Sigmoid colon (tissue), 7 donors: ENCODE measurements around the gene YWHAB. TPM values are rescaled to one million over a fixed set of nuclear protein-coding genes. Genes with fewer than 3 reads are reported as not detected.

ENCODE experiments used
- DNase-seq: peaks from one replicate; pipeline ENCODE4 v3.0.0-alpha.2; 2019
- H3K27ac ChIP-seq, 4 donors: fragments of 200-600 bp; sonication (generic); one replicate each; pipeline ENCODE4 v1.5.1; 2016 to 2019; ENCODE audit warnings: mild to moderate bottlenecking in 1 of 4
- H3K27me3 ChIP-seq, 3 donors: fragments of 200-600 bp; sonication (generic); one replicate each; pipeline ENCODE4 v1.5.1; 2019; ENCODE audit warnings: mild to moderate bottlenecking in 1 of 3
- H3K36me3 ChIP-seq, 4 donors: fragments of 200-600 bp; sonication (generic); one replicate each; pipeline ENCODE4 v1.5.1; 2016 to 2019
- H3K4me1 ChIP-seq, 4 donors: fragments of 200-600 bp; sonication (generic); one replicate each; pipeline ENCODE4 v1.5.1; 2017 to 2019
- H3K4me3 ChIP-seq, 4 donors: fragments of 200-600 bp; sonication (generic); one replicate each; pipeline ENCODE4 v1.5.1; 2017 to 2019; ENCODE audit warnings: mild to moderate bottlenecking in 2 of 4, moderate library complexity in 1 of 4
- H3K9me3 ChIP-seq, 4 donors: fragments of 200-600 bp in 3 of 4; sonication (generic) in 3 of 4; one replicate each; pipeline versions ENCODE4 v1.5.1 to v1.6.1; 2013 to 2019
- EP300 ChIP-seq, 4 donors: sonication (generic); formaldehyde crosslinking; IDR thresholded peaks; one replicate each; pipeline ENCODE4 v1.6.1; 2017; ENCODE audit warnings: antibody characterized with exemption in 4 of 4
- POLR2A ChIP-seq, 2 donors: fragments of 450-650 bp; IDR thresholded peaks; one replicate each; pipeline ENCODE4 v1.6.1; 2016; ENCODE audit warnings: antibody characterized with exemption in 2 of 2, mild to moderate bottlenecking in 2 of 2, moderate library complexity in 2 of 2
- POLR2AphosphoS5 ChIP-seq, 4 donors: sonication (generic); formaldehyde crosslinking; IDR thresholded peaks; one replicate each; pipeline ENCODE4 v1.6.1; 2017; ENCODE audit warnings: antibody characterized with exemption in 4 of 4
- WGBS, 2 donors: extraction: QIAGEN DNeasy Blood & Tissue Kit; methylation state at CpG; one replicate each; pipeline ENCODE4 v1.1.7; 2013; 5-methylcytosine and 5-hydroxymethylcytosine counted together
- intact Hi-C: fragments of 100-400 bp; cut with DNase I; formaldehyde crosslinking; loops from one replicate; pipeline ENCODE4 v1.15.1; 2023
- polyA plus RNA-seq, 3 donors: library from polyadenylated mRNA; stranded (reverse); fragments of 200-250 nt; gene quantifications; one replicate each; pipeline ENCODE4 v1.2.3, GENCODE V29; 2013
- total RNA-seq, 4 donors: library from RNA; depleted of rRNA; stranded (reverse); fragments of >200 nt; gene quantifications; one replicate each; pipeline ENCODE4 v1.1.0, GENCODE V29; 2016
- TF ChIP-seq, protein P1 (sequence below), 4 experiments: fragments of 450-650 bp in 3 of 4; fragments of 200-600 bp in 1 of 4; IDR thresholded peaks; one replicate each; pipeline ENCODE4 v1.5.1; 2016 to 2019; ENCODE audit warnings: antibody characterized with exemption in 4 of 4, mild to moderate bottlenecking in 3 of 4, moderate library complexity in 2 of 4
- donor health status: healthy with polysubstance abuse.
- donor health status: Bipolar disorder and iron deficiency.
- donor health status: healthy.

The YWHAB gene
- total and polyA plus RNA-seq, 7 donors: 80.3 to 214 (median 110) TPM

DNA sequence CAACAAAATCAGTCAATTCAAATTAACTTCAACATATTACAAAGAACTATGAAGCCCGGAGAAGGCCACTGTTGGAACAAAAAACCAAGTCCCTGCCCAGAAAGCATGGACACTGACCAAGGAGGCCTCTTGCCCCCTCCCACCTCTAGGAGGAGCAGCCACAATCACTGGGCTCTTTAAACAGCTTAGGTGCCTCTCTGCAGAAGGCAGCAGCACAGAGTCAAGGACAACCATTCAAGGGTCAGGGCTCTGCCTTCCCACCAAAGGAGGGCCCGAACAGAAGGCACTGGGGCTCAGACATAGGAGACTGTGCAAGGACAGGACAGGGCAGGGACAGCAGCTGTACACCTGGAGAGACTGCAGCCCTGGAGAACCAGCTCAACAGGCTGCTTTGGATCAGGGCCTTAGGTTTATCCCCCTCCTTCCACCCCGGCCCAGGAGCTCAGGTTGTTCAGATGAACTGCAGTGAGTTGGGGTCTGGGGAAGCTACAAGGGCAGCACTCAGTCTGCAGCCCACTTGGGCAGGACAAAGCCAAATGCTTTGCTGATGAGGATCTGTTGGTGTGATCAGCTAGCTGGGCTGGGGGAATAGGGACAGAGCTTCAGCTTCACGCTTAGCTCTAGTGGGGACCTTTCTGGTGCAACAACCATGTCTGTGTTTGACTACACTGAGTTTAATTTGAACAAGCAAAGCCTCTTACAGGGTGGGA is 56.9 kb downstream of the YWHAB start:
- Histone ChIP-seq H3K4me1 (no peaks in the 10 kb centered on the region), H3K9me3 (no peaks in the 10 kb centered on the region), H3K4me3 (no peak overlapping the region), H3K36me3 (peaks cover 6 to 71% (median 32%) of the 10 kb centered on the region in 4 donors), H3K27ac (no peak overlapping the region), H3K27me3 (no peaks in the 10 kb centered on the region)
- no peak for TF ChIP-seq POLR2AphosphoS5 (IDR thresholded peaks at IDR 0.05)
- TF ChIP-seq, protein P1, sequence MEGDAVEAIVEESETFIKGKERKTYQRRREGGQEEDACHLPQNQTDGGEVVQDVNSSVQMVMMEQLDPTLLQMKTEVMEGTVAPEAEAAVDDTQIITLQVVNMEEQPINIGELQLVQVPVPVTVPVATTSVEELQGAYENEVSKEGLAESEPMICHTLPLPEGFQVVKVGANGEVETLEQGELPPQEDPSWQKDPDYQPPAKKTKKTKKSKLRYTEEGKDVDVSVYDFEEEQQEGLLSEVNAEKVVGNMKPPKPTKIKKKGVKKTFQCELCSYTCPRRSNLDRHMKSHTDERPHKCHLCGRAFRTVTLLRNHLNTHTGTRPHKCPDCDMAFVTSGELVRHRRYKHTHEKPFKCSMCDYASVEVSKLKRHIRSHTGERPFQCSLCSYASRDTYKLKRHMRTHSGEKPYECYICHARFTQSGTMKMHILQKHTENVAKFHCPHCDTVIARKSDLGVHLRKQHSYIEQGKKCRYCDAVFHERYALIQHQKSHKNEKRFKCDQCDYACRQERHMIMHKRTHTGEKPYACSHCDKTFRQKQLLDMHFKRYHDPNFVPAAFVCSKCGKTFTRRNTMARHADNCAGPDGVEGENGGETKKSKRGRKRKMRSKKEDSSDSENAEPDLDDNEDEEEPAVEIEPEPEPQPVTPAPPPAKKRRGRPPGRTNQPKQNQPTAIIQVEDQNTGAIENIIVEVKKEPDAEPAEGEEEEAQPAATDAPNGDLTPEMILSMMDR (IDR thresholded peaks at IDR 0.05): no peak
- TF ChIP-seq POLR2A (IDR thresholded peaks at IDR 0.05): no peak
- no peak for TF ChIP-seq EP300 (IDR thresholded peaks at IDR 0.05)
- 92 to 94% methylated on average over 4 of the region's 4 CpGs for WGBS, 2 donors
- DNase-seq: no peak
- intact Hi-C loops: no loop called here

DNA sequence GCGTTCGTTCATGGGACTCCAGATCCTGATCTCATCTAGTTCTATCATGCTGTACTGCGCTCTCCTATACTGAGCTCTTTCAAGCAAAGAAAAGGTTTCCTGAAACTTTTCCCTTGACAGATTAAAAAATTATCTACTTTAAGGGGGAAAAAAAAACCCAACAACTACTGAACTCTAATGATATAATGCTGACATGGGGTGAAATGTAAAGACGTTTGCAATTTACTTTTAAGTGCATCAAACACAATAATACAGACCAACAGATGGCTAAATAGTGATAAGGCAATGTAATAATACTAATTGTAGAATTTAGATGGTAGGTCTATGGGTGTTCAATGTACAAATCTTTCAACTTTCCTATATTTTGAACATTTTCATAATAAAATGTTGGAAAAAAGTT is 58.3 kb downstream of the YWHAB start:
- H3K27ac ChIP-seq: no peak overlapping the region
- peaks cover 14 to 85% (median 43%) of the 10 kb centered on the region in 4 donors for H3K36me3 ChIP-seq
- H3K4me3 ChIP-seq: no peak overlapping the region
- 91 to 95% methylated on average over 4 of the region's 4 CpGs for WGBS, 2 donors
- TF ChIP-seq, protein P1 (IDR thresholded peaks at IDR 0.05): no peak
- no peak for TF ChIP-seq EP300 (IDR thresholded peaks at IDR 0.05)
- no peak for TF ChIP-seq POLR2AphosphoS5 (IDR thresholded peaks at IDR 0.05)
- no peak for TF ChIP-seq POLR2A (IDR thresholded peaks at IDR 0.05)
- no peaks in the 10 kb centered on the region for H3K4me1 ChIP-seq
- no peaks in the 10 kb centered on the region for H3K27me3 ChIP-seq
- intact Hi-C loops: no loop called here
- DNase-seq: no peak
- no peaks in the 10 kb centered on the region for H3K9me3 ChIP-seq

DNA sequence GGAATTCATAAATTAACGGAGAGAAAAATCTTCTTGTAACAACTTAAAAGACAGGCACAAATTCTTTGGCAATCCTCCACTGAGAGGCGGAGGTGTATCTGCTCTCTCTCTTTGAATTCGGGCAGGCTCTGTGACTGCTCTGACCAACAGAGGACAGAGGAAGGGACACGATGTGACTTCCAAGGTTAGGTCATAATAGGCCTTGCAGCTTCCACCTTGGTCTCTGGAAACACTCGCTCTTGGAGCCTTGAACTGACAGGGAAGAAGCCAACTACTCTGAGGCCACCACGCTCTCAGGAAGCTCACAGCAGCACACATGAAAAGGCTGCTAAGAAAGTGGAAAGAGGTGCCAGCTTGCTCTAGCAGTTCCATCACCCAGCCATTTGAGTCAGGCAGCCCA is 59.8 kb downstream of the YWHAB start:
- 92 to 94% methylated on average over 6 of the region's 6 CpGs for WGBS, 2 donors
- DNase-seq: no peak
- TF ChIP-seq EP300 (IDR thresholded peaks at IDR 0.05) (no peak), POLR2A (IDR thresholded peaks at IDR 0.05) (no peak), POLR2AphosphoS5 (IDR thresholded peaks at IDR 0.05) (no peak)
- TF ChIP-seq, protein P1 (IDR thresholded peaks at IDR 0.05): no peak
- Histone ChIP-seq H3K36me3 (peaks cover 14 to 95% (median 52%) of the 10 kb centered on the region in 4 donors), H3K9me3 (no peaks in the 10 kb centered on the region), H3K4me3 (no peak overlapping the region), H3K4me1 (no peaks in the 10 kb centered on the region), H3K27me3 (no peaks in the 10 kb centered on the region), H3K27ac (no peak overlapping the region)
- intact Hi-C loops: no loop called here

DNA sequence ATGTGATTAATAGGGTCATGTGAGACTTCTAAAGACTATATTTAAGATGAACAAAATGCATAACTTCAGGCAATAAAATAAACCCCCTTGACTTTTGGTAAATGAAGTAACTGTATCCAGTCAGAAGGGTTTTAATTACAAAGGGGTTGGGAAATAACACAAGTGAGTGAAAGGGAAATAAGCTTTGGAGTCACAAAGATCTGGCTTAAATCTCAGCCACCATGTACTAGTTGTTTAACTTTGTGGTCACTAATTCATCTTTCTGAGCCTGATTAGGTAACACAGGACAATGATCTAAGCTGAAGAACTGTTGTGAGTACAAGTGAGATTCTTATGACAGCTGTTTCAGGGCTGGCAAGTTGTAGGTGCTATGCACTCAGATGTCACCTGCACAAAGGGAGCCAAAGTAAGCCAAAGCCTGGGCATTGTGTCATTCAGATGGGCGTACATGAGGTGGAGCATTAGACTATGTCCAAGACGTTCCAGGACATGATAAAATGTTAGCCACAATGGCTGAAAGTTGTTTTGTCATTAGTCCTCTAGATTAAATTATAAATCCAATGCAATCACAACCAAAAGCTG is 60.9 kb downstream of the YWHAB start:
- no peak for DNase-seq
- no peak for TF ChIP-seq EP300 (IDR thresholded peaks at IDR 0.05)
- no peak for TF ChIP-seq POLR2A (IDR thresholded peaks at IDR 0.05)
- TF ChIP-seq POLR2AphosphoS5 (IDR thresholded peaks at IDR 0.05): no peak
- TF ChIP-seq, protein P1 (IDR thresholded peaks at IDR 0.05): no peak
- Histone ChIP-seq H3K4me3 (no peak overlapping the region), H3K4me1 (no peaks in the 10 kb centered on the region), H3K36me3 (peaks cover 25 to 95% (median 58%) of the 10 kb centered on the region in 4 donors), H3K27me3 (no peaks in the 10 kb centered on the region), H3K27ac (no peak overlapping the region), H3K9me3 (no peaks in the 10 kb centered on the region)
- 76 to 88% methylated on average over 2 of the region's 2 CpGs for WGBS, 2 donors
- intact Hi-C loops: no loop called here
